ENCODE measurements around the gene RCVRN.

GRCh38 chr17:9911089-9911488 is 6.0 kb upstream of the RCVRN start:
- no peak for TF ChIP-seq POLR2A (IDR thresholded peaks at IDR 0.05; ENCODE audit: low read depth, low read length)
- TF ChIP-seq CTCF (conservative IDR thresholded peaks at IDR 0.05; ENCODE audit: low read depth, low read length) = no peak
- no peak for TF ChIP-seq MAZ (IDR thresholded peaks at IDR 0.05; ENCODE audit: borderline replicate concordance, low read depth, low read length)
- TF ChIP-seq CHD1 (IDR thresholded peaks at IDR 0.05; ENCODE audit: low read depth, low read length) = no peak
- no peak for TF ChIP-seq NFE2L2 (IDR thresholded peaks at IDR 0.05; ENCODE audit: low read depth, low read length)
- no peak for TF ChIP-seq RAD21 (IDR thresholded peaks at IDR 0.05; ENCODE audit: low read length)
- TF ChIP-seq CEBPB (IDR thresholded peaks at IDR 0.05; ENCODE audit: low read depth, low read length) = no peak
- TF ChIP-seq MXI1 (IDR thresholded peaks at IDR 0.05; ENCODE audit: borderline replicate concordance, low read depth, low read length) = no peak
- no peak for TF ChIP-seq BHLHE40 (IDR thresholded peaks at IDR 0.05; ENCODE audit: low read depth, low read length)
- no peak for TF ChIP-seq USF2 (IDR thresholded peaks at IDR 0.05; ENCODE audit: low read depth, low read length)

Data from IMR-90 (cell line).